ENCODE measurements around the gene LPAR1.
"Not testable (repeated sequence)": the region's sequence is repeated elsewhere in the genome, so short reads cannot be mapped to it uniquely, and the experiment has no call there.

The LPAR1 gene, protein sequence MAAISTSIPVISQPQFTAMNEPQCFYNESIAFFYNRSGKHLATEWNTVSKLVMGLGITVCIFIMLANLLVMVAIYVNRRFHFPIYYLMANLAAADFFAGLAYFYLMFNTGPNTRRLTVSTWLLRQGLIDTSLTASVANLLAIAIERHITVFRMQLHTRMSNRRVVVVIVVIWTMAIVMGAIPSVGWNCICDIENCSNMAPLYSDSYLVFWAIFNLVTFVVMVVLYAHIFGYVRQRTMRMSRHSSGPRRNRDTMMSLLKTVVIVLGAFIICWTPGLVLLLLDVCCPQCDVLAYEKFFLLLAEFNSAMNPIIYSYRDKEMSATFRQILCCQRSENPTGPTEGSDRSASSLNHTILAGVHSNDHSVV

DNA sequence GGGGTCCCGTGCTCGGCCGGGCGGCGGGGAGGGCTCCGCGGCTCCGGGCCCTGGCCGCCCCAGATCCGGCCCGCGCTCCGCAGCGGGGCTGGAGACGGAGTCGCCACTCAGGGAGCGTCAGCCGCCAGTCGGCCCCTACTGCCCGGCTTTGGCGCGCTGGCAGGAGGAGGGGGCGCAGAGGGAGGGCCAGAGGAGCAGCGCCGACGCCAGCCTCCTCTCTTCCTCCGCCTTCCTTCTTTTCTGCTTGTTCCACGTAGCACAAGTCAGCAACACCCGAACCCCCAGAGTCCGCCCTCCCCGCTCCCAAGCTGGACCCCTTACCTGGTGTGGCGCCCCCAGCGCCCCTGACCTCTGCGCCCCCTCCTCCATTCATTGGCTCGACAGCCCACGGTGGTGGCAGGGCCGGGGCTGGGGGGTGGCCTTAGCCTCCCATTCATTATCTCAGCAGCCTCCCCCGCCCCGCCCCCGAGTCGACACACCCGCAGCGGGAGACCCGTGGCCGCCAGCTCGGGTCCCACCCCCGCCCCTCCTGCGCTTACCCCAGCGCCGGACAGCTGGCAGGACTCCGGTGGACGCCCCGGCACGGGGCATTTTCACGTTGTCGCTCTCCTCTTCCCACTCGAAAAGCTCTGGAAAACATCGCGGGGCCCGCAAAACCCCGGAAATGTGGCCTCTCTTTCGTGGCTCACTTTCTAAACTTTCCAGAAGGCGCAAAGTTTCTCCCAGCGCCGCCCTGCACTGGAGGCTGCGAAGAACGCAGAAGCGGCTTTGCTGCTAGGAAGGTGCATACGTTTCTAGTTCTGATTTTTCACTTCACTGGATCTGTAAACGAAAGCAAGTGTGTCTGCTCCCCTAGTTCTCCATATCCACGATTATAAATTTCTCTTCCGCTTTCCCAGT lies at the start of gene LPAR1:
LPAR1 (minus strand) TSS at position 140 of the 900 bp plus-strand sequence. CDS start 66,353 bp downstream, outside the sequence.
- DNase-seq (ENCODE audit: low read depth in 2 of 2), result no peak

DNA sequence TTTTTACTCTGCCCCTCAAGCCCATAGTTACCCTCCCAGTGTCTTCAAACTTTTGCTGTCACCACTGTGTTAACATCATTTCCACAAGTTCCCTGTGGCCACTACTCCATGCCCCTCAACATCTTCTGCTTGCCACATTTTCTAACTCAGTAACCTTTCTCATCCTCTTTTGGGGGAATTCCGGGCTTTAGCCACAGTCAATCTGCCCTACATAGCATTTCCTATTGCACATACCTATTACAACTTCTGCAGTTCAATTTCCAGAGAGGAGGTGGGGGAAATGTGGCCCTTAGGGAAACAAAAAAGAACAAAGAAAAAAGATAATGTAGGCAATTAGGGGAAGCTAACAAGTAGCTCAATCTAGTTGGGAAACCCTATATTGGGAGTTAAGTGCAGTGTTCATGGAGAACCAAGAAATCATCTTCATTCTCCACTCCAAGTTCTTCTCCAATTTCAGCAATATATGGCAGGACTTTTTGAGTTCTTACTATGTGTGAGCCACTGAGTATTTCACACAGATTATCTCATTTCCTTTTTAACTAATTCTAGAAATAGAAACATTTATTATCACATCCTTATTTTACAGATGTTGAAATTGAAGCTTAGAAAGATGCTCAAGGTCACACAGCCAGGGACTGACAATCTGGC lies 40.2 kb upstream of the LPAR1 start:
- DNase-seq (ENCODE audit: low read depth in 2 of 2), result no peak

DNA sequence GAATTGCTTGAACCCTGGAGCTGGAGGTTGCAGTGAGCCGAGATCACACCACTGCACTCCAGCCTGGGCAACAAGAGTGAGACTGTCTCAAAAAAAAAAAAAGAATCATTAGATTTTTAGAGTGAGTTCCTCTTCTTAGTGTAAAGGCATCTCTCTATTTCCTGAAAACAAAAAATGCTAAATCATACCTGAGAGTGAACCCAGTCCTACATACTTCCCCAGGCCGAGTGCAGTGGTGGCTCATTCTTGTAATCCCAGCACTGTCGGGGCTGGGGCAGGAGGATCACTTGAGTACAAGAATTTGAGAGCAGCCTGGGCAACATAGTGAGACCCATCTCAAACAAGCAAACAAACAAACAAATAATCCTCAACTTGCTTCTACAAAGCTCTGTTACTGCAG lies 38.2 kb upstream of the LPAR1 start:
- DNase-seq (ENCODE audit: low read depth in 2 of 2), result no peak

DNA sequence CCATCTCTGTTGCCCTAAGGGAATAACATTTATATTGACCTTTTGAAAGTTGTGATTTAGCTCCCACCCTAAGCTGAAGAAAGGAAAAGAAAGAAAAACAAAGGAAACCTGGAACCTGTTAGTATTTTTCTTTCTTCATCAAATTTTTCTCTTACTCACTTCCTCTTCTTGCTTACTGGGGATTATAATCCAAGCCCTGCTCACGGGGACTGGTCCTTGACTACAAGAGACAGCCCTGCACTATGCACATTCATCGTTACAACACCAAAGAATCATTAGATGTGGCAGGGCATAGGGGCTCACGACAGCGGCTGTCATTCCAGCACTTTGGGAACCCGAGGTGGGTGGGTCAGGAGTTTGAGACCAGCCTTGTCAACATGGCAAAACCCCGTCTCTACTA lies 37.8 kb upstream of the LPAR1 start:
- no peak for DNase-seq (ENCODE audit: low read depth in 2 of 2)

DNA sequence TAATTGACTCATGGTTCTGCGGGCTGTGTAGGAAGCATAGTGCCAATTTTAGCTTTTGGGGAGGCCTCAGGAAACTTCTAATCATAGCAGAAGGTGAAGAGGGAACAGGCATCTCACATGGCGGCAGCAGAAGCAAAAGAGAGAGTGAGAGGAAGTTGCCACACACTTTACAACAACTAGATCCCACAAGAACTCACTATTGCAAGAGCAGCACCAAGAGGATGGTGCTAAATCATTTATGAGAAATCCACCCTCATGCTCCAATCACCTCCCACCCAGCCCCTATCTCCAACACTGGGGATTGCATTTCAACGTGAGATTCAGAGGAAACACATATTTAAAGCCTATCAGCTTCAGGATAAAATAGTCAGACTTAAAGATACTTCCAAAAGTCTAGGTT lies 36.1 kb upstream of the LPAR1 start:
- no peak for DNase-seq (ENCODE audit: low read depth in 2 of 2)

DNA sequence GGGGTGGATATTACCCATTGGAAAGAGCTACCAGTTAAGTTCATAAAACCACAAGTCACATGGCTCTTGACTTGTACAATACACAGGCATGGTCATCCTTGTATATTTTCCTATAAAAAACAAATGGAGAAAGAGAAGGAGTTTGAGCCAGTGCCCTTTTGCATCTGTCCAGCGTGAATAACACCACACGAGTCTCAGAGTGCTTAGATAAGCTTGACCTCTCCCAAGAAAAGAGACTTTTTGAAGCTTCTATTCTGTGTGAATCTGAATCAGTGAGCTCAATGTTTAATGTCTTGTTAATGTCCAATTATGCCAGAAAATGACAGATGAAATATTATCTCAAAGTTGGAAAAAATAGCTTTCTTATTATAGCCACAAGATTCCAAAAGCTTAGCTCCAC lies 30.9 kb upstream of the LPAR1 start:
- no peak for DNase-seq (ENCODE audit: low read depth in 2 of 2)

DNA sequence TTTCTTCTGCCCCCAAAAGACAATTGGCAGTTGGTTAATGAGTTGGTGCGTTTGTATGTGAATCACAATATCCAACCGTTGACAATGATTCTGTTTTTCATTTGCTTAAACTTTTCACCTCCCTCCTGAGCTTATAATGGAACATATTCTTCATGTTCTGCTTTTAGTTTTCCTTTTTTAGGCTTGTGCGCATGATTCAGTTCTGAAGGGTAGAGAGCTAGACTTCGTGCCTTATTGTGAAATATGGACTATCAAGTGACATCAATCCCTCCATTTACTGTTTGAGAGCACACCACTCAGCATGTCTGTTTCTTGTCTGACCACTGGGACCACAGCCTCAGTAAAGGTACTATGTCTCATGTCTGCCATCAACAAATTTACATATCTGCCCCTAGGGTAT lies 30.5 kb upstream of the LPAR1 start:
- DNase-seq (ENCODE audit: low read depth in 2 of 2), result no peak

DNA sequence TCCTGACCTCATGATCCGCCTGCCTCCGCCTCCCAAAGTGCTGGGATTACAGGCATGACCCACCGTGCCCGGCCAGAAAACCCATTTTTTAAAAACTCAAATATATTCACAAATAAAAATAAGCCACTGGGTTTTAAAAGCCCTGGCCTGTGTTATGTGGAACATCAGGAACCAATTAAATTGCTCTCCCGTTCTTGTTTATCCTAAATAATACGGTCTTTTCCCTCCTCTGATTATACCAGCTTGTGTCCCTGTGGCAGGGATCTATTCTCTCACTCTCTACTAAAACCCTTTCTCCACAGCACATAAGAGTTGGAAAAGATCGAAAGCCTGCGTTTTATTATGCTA lies 30.1 kb upstream of the LPAR1 start:
- no peak for DNase-seq (ENCODE audit: low read depth in 2 of 2)

DNA sequence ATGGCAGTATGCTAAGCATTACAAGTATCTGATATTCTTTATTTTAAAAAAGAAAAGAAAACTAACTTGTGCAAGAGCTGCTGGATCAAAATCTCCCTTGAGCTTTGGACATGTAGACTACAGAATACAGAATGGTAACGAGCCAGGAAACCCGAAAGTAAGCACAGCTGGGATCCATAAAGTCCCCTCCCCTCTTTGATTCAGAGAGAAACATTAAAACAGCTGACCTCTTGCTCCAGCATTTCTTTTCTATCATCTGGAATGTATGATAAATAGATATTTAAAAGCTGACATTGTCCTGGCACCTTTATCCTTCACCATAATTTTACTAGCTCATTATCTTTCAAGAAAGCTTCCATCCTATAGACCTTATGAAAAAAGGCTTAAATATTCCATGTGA lies 28.2 kb upstream of the LPAR1 start:
- DNase-seq (ENCODE audit: low read depth in 2 of 2), result peak in 1 of 2 experiments; percentile 46

DNA sequence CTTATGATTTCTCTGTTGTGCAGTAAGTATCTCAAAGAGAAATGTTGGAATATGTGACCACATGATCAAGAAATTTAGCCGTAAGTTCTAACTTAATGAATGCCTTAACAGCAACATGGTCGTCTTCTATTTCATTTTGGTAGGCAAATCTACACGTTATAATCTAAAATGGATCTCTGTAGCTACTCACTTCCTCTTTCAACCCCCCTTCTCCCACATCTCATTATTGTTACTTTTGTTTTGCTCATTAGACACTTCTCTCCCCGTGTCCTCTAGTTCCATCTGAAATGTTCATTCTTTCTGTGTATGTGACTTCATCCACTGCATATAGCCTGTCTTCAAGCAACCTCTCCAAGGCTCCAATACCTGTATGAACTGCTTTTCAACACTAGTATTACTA lies 27.1 kb upstream of the LPAR1 start:
- DNase-seq (ENCODE audit: low read depth in 2 of 2), result no peak

DNA sequence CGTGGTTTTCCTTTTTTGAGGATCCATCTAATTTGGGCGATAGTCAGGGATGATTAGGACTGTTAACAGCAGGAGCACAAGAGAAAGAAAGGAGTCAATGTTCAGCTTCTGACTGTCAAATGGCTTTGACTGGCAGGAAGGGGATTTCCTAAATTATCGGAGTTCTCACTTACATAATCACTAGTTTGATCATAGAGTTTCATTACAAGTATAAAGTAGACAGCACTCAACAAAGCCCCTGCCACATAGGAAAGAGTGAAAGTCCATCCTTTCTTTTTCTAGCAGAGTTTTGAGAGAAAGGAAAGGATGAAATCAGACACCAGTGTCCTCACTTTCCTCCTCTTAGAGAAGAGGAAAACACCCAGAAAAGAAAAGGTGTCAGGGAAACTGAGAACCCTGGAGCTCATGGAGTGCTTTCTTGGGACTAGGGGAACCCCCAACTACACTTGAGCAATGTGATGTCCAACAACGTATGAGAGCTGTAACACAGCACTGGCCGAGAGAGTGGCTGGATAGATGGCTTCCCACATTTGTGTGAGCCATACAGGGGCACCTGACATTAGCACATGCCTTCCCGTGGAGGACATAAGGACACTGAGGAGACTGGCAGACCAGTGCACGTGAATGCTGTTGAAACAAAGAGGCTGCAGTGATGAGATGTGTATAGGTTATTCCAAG lies 26.0 kb upstream of the LPAR1 start:
- DNase-seq (ENCODE audit: low read depth in 2 of 2), result no peak

DNA sequence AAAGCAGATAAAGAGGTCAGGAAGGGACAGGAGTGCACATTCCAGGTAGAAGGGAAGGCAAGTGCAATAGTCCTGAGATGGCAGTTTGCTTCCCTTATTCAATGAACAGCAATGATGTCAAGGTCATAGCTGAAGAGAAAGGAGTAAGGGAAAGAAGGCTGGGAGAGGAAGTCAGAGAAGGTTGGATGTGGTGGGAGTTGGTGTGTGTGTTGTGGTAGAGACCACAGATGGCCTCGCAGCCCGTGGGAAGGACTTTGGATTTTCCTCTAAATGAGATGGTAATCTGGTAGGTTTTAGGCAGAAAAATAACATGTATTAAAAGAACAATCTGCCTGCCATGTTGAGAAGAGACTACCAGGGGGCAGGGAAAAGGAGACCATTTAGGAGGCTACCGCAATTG lies 25.1 kb upstream of the LPAR1 start:
- DNase-seq (ENCODE audit: low read depth in 2 of 2), result no peak

DNA sequence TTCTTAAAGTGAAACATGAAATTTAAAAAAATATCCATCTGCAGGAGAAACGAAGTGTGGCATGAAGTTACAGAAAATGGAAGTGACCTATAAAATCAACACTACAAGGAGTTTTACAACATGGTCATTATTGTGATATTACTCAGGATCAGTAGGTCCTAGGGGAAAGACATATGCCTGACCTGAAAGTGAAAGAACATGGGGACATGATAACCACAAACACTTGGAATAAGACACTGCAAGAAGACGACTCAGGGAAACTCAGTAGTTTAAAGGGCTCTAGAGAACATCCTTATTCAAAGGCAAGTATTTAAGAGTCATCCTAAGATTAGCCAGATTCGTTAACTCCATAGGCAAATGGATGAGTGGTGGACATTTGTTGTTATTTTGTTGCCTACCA lies 19.9 kb upstream of the LPAR1 start:
- DNase-seq (ENCODE audit: low read depth in 2 of 2), result no peak

DNA sequence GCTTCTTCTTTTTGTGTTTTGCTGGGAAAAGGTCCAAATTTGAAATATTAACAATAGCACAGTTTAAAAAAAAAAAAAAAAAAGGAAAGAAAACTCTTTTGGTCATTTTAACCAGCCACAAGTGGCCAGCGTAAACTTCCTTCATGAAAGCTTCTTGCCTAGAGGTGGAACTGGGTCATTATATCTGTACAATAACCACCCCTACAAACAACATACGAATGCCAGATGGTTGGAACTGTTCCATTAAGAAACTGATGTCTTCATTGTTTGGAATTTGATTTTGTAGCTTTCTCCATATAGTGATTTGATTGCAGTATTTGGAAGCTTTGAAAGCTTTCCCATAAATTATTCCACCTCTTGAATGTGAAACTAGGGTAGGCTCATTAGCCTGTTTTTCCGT lies 18.3 kb upstream of the LPAR1 start:
- DNase-seq (ENCODE audit: low read depth in 2 of 2), result peak; percentile 76 to 82

DNA sequence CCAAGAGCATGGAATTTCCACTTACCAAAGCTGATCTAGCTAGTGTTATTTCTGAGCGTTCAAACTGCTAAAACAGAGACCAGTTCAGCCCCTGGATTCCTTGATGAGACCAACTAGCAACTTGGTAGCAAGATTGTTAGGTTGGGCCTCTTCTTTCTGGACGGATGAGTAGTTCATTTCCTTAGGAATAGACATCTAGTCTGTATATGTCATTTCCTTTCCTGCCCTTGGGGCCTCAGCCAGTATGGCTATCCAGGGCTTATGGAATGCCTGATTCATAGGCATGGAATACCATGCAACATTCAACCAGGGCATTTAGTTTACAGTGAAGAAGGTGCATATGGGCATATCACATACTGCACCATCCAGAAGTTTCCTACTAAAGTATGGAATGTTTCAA lies 14.5 kb upstream of the LPAR1 start:
- no peak for DNase-seq (ENCODE audit: low read depth in 2 of 2)

DNA sequence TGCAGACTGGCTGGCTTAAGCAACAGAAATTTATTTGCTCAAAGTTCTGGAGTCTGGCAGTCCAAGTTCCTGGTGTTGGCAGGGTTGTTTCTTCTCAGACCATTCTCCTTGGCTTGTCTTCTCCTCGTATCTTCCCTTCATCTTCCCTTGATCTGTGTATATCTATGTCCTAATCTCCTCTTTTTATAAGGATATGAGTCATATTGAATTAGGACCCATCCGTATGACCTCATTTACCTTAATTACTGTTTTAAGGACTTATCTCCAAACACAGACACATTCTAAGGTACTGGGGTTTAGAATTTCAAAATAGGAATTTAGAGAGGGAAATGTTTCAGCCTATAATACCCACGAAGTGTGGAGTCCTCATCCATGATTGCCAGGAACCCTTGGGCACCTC lies 13.1 kb upstream of the LPAR1 start:
- no peak for DNase-seq (ENCODE audit: low read depth in 2 of 2)

DNA sequence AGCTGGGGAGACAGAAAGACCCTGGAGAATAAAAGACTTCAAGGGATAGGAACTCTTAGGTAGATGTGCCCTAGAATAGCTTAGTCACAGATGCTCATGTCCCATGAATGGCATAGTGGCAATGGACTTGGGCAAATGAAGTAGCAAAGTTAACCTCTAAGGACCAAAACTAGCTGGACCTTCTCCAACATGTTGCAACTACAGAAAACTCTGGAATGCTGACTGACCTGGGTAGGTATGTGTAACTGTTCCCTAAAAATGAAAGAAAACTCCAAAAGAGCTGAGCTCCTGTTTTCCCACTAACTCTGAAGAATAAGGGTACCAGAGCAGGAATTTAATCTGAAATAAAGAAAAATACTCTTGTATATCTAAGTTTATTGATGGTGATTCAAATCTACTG lies 12.5 kb upstream of the LPAR1 start:
- DNase-seq (ENCODE audit: low read depth in 2 of 2), result no peak

DNA sequence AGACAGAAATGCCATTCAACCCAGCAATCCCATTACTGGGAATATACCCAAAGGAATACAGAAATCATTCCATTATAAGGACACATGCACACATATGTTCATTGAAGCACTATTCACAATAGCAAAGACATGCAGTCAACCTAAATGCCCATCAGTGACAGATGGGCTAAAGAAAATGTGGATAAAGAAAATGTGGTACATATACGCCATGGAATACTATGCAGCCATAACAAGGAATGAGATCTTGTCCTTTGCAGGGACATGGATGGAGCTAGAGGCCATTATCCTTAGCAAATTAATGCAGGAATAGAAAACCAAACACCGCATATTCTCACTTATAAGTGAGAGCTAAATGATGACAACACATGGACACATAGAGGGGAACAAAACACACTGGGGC lies 9.0 kb upstream of the LPAR1 start:
- not testable (repeated sequence) for DNase-seq (ENCODE audit: low read depth in 2 of 2)

DNA sequence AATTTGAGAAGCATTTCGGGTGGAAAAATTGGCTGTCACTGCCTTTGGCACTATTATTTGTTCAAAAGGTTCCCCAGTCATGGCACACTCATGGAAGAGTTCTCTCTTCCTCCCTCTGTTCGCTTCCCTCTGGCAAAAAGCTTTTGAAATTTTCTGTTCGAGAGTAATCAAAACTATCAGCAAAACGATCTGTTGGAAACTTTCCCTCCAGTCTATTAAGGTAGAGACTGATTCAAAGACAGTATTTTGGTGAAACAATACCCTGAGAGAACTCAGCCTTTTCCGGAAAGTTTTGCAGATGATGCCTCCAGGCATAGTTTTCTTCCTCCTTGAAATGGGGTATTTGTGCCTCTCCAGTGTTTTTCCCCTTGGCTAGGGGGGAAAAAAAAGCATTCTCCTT lies 3.6 kb upstream of the LPAR1 start:
- DNase-seq (ENCODE audit: low read depth in 2 of 2), result no peak

DNA sequence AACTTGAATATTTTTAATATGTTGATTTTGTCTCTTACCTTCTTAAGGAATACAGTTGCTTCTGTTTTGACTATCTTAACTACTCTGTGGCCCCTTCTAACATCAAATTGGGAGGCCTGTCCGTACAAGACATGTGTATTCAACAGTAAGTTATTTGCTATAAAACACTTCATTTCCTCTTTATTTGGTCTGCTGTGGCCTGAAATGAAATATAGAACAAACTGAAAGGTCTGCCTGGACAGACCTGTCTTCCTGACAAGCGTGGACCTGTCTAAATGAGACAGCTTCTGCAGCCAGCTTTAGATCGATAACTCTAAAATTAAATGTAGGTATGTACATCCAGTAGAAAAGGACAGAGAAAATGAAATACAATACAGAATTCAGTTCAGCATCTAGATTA lies 2.2 kb upstream of the LPAR1 start:
- no peak for DNase-seq (ENCODE audit: low read depth in 2 of 2)

DNA sequence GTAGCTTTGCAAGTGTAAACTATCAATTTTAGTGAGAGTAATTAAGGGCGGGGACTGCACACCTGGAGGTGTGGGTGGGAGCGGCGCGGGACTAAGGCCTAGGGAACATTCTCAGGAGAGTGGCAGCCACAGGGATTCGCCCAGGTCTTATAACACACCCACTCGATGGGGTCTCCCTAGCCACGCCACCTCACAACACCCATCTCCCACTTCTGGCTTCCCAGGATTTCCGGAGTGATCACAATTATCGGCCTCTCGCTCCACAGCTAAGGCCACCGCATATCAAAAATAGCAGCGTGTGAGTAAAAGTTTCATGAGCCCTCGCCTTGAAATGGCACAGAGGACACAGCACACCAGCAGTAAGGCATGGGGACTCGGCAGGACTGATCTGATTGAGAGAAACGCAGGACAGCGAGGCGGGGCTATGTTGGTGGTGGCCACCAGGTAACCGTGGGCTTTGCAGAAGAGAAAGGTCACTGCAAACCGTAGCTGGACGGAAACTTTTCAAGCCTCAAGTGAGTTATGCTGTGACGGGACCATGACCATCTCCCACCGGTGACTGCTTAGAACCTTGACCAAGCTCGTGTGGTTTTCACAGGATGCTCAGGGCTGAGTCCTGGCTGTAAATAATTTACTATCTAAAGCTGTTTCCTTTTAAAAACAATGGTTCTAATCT lies 1.1 kb upstream of the LPAR1 start:
- DNase-seq (ENCODE audit: low read depth in 2 of 2), result no peak

All from fibroblast of skin of left biceps (primary cell).